Progenitor cell of endocrine pancreas (in vitro differentiated cells): Measurements from ENCODE around the gene COPS6. TPM values are rescaled to one million over a fixed set of nuclear protein-coding genes. Genes with fewer than 3 reads are reported as not detected.

ENCODE experiments used
- DNase-seq: peaks from one replicate; pipeline ENCODE4 v3.0.0; 2021; ENCODE audit warnings: low spot score; ENCODE audit not compliant: unreplicated experiment
- H3K27ac Mint-ChIP-seq: 2 replicates; pipeline ENCODE4 v1.8.0; 2021; ENCODE audit warnings: mild to moderate bottlenecking, moderate library complexity, mixed read lengths
- H3K27me3 Mint-ChIP-seq: 2 replicates; pipeline ENCODE4 v1.8.0; 2021; ENCODE audit warnings: mixed read lengths
- H3K36me3 Mint-ChIP-seq: 2 replicates; pipeline ENCODE4 v1.8.0; 2022; ENCODE audit warnings: mixed read lengths; ENCODE audit not compliant: insufficient read depth
- H3K4me1 Mint-ChIP-seq: 2 replicates; pipeline ENCODE4 v1.8.0; 2021; ENCODE audit warnings: low read depth, mixed read lengths
- H3K4me3 Mint-ChIP-seq: 2 replicates; pipeline ENCODE4 v1.8.0; 2021; ENCODE audit warnings: low read depth, mild to moderate bottlenecking, moderate library complexity, mixed read lengths
- H3K9me3 Mint-ChIP-seq: 2 replicates; pipeline ENCODE4 v1.8.0; 2021; ENCODE audit warnings: low read depth, mixed read lengths
- CTCF ChIP-seq: fragments of 200-600 bp; sonication (generic); IDR thresholded peaks from one replicate; pipeline ENCODE4 v1.5.0; 2021; ENCODE audit warnings: antibody characterized with exemption, mild to moderate bottlenecking; ENCODE audit not compliant: unreplicated experiment
- microRNA-seq: library from miRNA; unstranded; fragments of <30 nt; microRNA quantifications from one replicate; pipeline ENCODE4 v1.1.0, GENCODE V29; 2020; ENCODE audit warnings: borderline number of aligned reads; ENCODE audit not compliant: unreplicated experiment
- total RNA-seq: library from RNA; stranded (reverse); gene quantifications from 2 replicates; pipeline ENCODE4 v1.2.1, GENCODE V29; 2021

The COPS6 gene
- total RNA-seq, 1 donor from 2014 or later, result 113 TPM

GRCh38 chr7:100137851-100138760 lies 49.3 kb downstream of the COPS6 start:
- Mint-ChIP-seq H3K27ac (no peak overlapping the region), H3K36me3 (no peaks in the 10 kb centered on the region), H3K9me3 (no peaks in the 10 kb centered on the region), H3K27me3 (peaks cover 5% of the 10 kb centered on the region), H3K4me3 (no peak overlapping the region), H3K4me1 (no peaks in the 10 kb centered on the region)
- DNase-seq, result no peak
- TF ChIP-seq CTCF, result no peak

GRCh38 chr7:100141555-100141949 lies 52.8 kb downstream of the COPS6 start:
- Mint-ChIP-seq H3K27ac (no peak overlapping the region), H3K4me1 (no peaks in the 10 kb centered on the region), H3K27me3 (peaks cover 5% of the 10 kb centered on the region), H3K4me3 (no peak overlapping the region), H3K36me3 (no peaks in the 10 kb centered on the region), H3K9me3 (no peaks in the 10 kb centered on the region)
- TF ChIP-seq CTCF, result no peak
- DNase-seq, result no peak

Small RNA genes lying within 50 kb of the gene (microRNA-seq; reads per million reads assigned to microRNA genes)
- 11,208 reads per million, percentile 94 among the genes with 10 or more reads in this experiment for gene MIR106B
- gene MIR25, result 2,027 reads per million, percentile 84 among the genes with 10 or more reads in this experiment
- 18,281 reads per million, percentile 97 among the genes with 10 or more reads in this experiment for gene MIR93

Other genes with a start within 250 kb of the COPS6 start
- not detected in 2 replicates for gene OR2AE1, start 211.9 kb upstream of the COPS6 start, total RNA-seq
- 14.2 and 15.6 TPM in 2 replicates for gene TRIM4, start 169.4 kb upstream of the COPS6 start, total RNA-seq
- 0.27 and 0.43 TPM in 2 replicates for gene GJC3, start 159.3 kb upstream of the COPS6 start, total RNA-seq
- not detected in 2 replicates for gene AZGP1, start 112.9 kb upstream of the COPS6 start, total RNA-seq
- 196 and 209 TPM in 2 replicates for gene ZKSCAN1, start 73.4 kb upstream of the COPS6 start, total RNA-seq
- gene ZSCAN21, start 39.2 kb upstream of the COPS6 start, total RNA-seq, result 20.7 and 22.8 TPM in 2 replicates
- 91.8 and 95.1 TPM in 2 replicates for gene ZNF3, start 7.2 kb upstream of the COPS6 start, total RNA-seq
- gene MCM7, start 12.4 kb downstream of the COPS6 start, total RNA-seq, result 212 and 224 TPM in 2 replicates
- 34.0 and 36.0 TPM in 2 replicates for gene AP4M1, start 12.7 kb downstream of the COPS6 start, total RNA-seq
- 79.6 and 91.2 TPM in 2 replicates for gene TAF6, start 30.4 kb downstream of the COPS6 start, total RNA-seq
- gene CNPY4, start 30.7 kb downstream of the COPS6 start, total RNA-seq, result 22.5 and 25.5 TPM in 2 replicates
- 1.6 and 2.2 TPM in 2 replicates for gene MBLAC1, start 38.0 kb downstream of the COPS6 start, total RNA-seq
- 106 and 116 TPM in 2 replicates for gene LAMTOR4, start 59.9 kb downstream of the COPS6 start, total RNA-seq
- 29.6 and 30.7 TPM in 2 replicates for gene TRAPPC14, start 69.8 kb downstream of the COPS6 start, total RNA-seq
- 4.9 and 5.1 TPM in 2 replicates for gene GAL3ST4, start 79.6 kb downstream of the COPS6 start, total RNA-seq
- 64.0 and 65.2 TPM in 2 replicates for gene GPC2, start 88.4 kb downstream of the COPS6 start, total RNA-seq
- gene STAG3, start 88.9 kb downstream of the COPS6 start, total RNA-seq, result 2.4 and 2.5 TPM in 2 replicates
- gene PVRIG, start 131.0 kb downstream of the COPS6 start, total RNA-seq, result not detected in 2 replicates
- gene SPDYE3, start 218.7 kb downstream of the COPS6 start, total RNA-seq, result not detected in 2 replicates